Muscle of back (tissue), 11 donors: ENCODE results near the gene OPA1. TPM values are rescaled to one million over a fixed set of nuclear protein-coding genes. Genes with fewer than 3 reads are reported as not detected.
"Not testable (repeated sequence)": the region's sequence is repeated elsewhere in the genome, so short reads cannot be mapped to it uniquely, and the experiment has no call there.

ENCODE experiments used
- DNase-seq, 3 donors: peaks; one replicate each; pipeline versions ENCODE4 v3.0.0 to v3.0.0-alpha.2; 2013
- polyA plus RNA-seq, 10 donors: library from polyadenylated mRNA; unstranded; fragments of 120-200 nt; gene quantifications; one replicate each; pipeline ENCODE4 v1.2.1, GENCODE V29; 2013; ENCODE audit not compliant: insufficient read length in 10 of 10

The OPA1 gene
- polyA plus RNA-seq, 10 donors, result 38.8 to 56.5 (median 46.4) TPM

DNA sequence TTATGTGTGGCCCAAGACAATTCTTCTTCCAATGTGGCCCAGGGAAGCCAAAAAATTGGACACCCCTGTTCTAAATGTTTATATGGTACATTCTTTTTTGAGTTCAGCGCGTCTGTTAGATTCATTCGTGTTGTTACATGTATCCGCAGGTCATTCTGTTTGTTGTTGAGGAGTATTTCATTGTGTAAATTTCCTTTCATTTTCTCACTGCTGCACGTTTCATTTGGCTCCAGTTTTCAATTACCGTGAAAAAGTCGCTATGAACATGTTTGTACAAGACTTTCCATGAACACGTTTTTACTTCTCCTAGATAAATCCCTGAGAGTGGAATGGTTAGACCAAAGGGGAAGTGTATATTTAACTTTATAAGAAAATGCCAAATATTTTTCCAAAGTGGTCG, 7.5 kb upstream of the OPA1 start:
- no peak for DNase-seq

DNA sequence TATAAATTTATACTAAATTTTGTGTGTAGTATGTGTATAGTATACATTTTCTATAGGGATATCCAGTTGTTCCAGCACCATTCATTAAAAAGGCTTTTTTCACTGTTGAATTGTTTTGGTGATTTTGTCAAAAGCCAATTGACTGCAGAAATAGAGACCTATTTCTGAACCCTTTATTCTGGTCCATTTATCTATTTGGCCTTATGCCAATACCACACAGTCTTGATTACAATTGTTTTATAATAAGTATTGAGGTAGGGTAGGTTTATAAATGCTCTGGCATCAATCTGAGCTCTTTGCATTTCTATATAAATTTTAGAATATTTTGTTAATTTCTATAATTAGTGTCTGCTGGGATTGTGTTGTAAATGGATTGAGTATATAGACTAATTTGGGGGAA, 6.5 kb upstream of the OPA1 start:
- no peak for DNase-seq

DNA sequence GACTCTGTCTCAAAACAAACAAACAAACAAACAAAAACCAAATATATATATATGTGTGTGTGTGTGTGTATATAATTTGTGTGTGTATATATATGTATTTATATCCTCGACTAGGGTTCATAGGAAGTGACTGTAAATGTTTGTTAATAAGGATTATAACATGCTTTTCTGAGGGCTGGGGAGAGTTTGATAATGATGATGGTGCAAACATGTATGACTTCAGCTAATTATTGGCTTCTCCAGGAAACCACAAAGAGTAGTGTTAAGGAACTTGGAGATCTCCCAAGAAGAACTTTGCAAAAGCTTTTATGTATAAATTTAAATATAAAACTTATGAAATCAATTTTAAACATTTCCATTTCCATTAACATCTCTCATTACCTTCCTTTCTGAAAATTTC, 3.9 kb upstream of the OPA1 start:
- DNase-seq, result no peak

DNA sequence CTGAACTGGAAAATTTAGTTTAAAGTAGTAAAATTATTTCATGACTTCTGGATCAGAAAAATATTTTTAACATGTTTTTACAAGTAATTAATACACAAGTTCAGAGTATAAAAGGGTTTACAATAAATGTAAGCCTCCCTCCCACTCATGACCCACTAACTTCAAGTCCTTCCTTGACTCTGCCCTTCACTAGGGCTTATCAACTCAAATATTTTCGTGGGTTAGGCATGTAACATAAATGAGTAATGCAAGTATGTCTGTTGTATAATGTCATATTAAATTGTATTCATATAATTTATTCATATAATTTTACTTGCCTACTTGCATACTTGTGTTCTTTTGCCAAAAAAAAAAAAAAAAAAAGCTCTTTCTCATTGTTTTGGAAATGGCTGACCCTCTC, 3.4 kb upstream of the OPA1 start:
- DNase-seq, result no peak

DNA sequence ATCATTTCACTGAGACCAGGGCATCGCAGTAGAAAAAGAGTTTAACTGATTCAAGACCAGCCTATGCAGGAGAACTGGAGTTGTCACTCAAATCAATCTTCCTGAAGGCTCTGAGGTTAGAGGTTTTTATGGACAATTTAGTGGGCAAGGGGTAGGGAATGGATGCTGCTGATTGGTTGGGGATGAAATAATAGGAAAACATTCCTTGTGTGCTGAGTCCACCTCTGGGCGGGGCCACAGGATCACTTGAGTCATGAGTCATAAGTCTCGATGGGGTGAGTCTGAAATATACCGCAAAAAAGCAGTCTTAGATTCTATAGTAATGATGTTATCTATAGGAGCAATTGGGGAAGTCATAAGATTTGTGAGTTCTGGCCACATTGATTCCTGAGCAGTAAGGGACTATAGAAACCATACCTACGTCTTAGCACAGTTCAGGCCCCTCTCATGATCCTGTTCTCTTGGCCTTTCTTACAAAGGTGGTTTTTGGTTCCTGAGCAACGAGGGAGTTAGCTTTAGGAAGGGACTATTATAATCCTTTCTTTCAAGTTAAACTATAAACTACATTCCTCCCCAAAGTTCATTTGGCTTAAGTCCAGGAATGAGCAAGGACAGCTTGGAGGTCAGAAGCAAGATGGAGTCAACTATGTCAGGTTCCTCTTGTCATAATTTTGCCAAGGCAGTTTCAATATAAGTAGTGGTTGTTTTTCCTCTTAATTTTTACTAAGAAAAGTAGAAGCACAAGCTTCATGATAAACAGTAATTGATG, 2.7 kb upstream of the OPA1 start:
- DNase-seq, result peak in 1 of 3 donors; percentile 38

DNA sequence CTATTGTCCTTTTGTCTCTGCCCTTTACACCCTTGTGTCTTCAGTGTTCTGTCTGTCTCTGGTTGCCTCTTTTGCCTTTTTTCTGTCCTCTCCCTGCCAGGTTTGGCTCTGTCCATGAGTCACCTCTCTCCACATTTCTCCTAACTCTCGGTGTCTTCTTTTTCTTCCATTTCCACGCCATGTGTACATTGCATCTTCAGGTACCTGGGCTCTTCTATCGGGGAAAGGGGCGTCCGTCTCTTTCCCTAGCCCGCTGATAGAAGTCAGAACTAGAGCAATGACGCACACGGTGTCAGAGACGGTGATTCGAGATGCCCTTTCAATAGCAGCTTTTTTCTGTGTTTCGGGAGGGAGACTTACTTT, 641 bp downstream of the OPA1 start:
- no peak for DNase-seq

DNA sequence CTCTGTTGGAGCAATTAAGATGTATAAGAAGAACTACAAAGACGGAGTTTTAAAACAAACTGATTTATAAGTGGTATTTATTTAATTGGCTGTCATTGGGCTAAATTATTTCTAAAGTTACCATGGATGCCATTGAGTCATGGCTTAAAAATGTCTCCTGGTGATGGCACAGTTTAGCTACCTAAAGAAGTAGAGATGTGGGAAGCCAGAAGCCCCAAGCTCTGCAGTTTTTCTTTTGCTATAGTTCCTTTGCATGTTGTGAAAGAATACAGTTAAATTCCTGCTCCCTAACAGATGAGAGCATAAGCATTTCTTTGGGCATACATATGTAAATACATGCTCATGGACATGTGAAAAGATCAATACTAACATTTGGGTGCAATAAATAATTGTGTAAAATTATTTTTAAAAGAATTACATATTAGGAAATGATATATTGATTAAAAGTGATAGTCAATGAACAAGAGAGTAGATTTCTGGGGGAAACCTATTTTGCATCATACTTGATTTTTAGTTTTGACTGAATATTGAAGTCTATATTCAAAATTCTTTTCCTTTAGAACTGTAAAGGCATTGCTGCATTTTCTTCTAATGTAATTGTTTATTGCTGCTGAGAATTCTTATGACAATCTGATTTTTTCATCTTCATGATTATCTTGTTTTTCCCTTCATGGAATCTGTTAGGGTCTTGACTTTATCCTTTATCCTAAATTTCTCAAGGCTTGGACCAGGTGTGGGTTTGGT, 2.1 kb downstream of the OPA1 start:
- DNase-seq, result no peak

DNA sequence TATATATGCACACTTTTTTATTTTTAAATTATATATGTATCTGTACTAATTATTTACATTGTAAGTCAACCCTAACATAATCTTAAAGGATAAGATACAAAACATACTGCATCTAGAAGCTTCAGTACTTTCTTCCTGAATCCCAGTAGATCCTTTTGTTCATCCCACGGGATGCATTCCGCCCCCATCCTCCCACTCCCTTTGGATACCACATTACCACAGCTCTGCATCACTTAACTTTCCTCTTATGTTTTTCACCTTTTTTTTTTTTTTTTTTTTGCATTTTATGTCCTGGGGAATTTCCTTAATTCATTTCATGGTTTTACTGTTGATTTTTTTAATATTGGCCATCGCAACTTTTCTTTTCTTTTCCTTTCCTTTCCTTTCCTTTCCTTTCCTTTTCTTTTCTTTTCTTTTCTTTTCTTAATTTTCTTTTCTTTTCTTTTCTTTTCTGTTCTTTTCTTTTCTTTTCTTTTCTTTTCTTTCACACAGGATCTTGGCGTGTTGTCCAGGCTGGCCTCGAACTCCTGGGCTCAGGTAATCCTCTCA, 3.0 kb downstream of the OPA1 start:
- DNase-seq, result no peak

DNA sequence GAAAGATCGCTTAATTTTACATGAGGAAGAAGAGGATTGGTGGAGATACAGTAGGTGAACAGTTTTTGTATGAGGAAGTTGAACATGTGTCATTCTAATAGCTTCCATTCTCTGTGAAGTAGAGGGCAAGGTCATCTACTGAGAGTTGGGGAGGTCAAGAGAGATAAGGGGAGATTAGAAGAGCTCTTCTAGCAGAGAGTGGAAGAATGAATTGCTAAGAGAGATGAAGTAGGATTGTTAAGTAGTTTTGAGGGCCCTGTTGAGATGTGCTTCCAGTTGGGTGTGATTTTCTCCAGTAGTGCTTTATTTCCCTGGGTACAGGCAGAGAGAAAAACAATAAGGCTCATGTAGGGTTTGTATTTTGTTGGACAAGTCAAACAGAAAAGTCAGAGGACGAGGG, 5.2 kb downstream of the OPA1 start:
- no peak for DNase-seq

DNA sequence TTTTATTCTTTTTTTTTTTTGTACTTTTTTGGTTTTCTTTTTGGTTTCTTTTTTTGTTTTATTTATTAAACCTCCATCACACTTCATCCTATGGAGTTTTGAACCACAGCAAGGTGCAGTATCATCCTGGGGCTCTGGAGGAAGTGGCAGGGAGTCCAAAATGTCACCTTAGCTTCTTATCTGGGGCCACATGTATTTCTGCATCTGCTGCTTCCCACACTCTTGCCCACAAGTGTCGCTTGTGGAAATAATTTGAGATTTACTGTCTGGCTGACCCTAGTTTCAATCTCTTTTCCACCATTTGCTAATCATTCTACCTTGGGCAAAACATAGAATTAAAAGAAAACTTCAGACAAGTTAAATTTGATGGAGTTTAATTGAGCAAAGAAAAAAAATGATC, 6.4 kb downstream of the OPA1 start:
- DNase-seq, result no peak

DNA sequence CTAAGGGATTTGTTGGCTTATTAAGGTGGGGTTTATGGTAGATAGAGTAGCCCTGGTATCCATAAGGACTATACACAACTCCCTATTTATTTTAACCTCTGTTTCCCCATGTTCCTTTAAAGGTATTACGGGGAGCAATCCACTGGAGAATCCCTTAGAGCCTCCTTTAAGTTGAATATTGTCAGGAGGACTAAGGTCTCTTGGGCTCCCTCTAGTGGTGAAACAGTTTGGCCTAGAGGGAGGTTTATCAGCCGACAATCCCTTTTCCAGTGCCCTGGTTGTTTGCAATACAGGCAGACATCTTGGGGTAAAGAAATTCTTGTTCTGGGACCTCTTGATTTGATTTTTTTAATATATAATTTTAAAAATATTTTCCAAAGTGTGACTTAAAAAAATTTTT, 12.9 kb downstream of the OPA1 start:
- DNase-seq, result peak in 2 of 3 donors; percentile 14 to 19

DNA sequence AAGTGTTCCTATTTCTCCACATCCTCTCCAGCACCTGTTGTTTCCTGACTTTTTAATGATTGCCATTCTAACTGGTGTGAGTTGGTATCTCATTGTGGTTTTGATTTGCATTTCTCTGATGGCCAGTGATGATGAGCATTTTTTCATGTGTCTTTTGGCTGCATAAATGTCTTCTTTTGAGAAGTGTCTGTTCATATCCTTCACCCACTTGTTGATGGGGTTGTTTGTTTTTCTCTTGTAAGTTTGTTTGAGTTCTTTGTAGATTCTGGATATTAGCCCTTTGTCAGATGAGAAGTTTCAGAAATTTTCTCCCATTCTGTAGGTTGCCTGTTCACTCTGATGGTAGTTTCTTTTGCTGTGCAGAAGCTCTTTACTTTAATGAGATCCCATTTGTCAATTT, 13.9 kb downstream of the OPA1 start:
- DNase-seq, result not testable (repeated sequence)

DNA sequence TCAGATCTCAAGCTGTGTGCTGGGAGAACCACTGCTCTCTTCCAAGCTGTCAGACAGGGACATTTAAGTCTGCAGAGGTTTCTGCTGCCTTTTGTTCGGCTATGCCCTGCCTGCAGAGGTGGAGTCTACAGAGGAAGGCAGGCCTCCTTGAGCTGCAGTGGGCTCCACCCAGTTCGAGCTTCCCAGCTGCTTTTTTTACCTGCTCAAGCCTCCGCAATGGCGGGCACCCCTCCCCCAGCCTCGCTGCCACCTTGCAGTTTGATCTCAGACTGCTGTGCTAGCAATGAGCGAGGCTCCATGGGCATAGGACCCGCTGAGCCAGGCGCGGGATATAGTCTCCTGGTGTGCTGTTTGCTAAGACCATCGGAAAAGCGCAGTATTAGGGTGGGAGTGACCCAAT, 17.5 kb downstream of the OPA1 start:
- DNase-seq, result not testable (repeated sequence)

DNA sequence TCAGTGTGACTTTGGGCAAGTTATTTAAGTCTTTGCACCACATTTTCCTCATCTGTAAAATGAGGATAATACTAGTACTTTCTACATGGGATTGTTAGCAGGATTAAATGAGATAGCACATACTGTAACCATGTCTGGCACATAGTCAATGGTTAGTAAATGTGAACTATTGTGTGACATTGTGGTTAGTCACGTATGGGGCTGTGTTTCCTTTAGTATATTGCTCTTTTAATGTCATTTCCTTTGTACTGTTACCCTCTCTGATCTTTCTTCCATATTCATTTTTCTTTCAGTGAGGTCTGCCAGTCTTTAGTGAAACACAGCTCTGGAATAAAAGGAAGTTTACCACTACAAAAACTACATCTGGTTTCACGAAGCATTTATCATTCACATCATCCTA, 21.4 kb downstream of the OPA1 start:
- DNase-seq, result no peak

DNA sequence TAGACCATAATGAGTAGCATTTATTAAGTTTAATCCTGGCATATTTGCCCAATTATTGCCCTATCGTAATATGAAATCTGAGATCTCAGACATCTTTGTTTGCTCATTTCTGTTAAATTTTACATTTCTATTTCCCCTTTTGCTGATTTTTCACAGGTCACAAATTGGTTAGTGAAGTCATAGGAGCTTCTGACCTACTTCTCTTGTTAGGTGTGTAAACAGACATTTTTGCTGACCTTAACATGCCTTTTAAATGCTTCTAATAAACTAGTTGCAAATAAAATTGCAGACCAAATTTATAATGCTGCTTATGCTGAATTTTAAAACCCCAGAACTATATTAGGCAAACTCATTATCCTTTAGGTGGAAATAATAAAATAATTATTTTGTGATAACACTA, 24.6 kb downstream of the OPA1 start:
- DNase-seq, result no peak

DNA sequence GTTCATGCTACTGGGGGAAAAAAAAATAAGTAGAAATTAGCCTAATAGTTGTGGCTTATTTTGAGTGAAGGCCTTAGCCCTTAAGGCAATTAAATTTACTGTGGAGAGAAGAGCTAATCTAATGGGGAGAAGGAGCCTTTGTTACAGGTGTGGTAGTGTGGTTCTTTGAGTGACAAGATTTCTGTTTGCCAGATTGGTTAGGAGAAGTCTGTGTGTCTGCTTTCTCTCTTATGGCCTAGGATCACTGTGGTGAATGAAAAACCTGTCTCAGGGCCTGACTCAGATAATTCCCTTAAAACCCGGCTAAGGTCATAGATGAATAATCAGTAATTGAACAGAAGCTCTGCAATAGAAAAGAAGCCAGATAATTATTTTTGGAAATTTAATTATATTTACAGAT, 27.0 kb downstream of the OPA1 start:
- no peak for DNase-seq

DNA sequence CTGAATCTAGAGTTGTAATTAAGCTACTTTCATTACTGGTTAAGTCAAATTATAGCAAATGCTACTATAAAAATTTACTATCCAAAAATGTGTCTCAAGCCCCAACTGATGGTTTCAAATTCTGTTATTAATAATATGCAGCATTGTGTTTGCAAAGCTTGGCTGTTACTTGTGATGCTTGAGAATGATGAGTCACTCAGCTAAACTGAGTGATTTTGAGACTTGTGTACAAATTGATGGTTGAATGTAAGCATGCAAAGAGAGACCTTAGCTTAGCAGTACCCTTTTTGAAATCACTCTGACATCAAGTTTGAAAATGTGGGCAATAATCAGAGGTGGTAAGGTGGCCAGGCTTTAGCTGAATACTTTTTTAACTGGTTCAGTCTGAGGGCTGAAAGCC, 27.6 kb downstream of the OPA1 start:
- no peak for DNase-seq

DNA sequence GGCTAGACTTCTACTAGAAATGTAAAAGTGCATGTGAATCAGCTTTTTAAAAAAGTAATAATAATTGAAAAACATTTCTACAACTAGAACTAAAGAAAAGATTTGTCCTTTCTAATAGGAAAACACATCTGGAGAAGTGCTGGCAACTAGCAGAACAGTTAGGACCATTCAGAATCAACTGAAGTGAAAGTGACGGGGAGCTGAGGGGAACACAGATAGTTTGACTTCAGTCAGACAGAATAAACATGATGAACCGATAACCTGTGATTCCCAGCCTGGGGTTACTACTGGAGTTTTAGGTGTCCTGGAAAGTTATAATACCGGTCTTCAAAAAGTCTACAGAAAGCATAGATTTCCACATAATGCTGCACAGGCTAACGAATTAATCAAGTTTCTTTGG, 28.1 kb downstream of the OPA1 start:
- no peak for DNase-seq

DNA sequence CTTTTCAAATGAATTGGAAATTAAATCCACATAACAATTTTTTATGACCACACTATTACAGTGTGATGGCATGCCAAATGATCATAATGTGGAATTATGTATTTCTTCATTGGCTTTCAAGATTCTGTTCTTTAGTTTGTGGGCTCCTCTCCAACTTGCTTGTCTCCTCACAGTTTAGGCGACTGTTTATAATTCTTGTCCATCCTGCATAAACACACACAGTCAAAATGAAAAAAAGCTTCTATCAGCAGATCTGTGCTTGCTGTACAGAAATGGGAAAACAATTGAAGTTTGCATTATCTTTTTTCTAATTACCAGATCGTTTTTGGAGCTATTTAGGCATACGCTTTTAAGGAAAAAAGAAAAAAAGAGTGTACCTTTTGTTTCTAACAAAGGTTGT, 37.0 kb downstream of the OPA1 start:
- no peak for DNase-seq

DNA sequence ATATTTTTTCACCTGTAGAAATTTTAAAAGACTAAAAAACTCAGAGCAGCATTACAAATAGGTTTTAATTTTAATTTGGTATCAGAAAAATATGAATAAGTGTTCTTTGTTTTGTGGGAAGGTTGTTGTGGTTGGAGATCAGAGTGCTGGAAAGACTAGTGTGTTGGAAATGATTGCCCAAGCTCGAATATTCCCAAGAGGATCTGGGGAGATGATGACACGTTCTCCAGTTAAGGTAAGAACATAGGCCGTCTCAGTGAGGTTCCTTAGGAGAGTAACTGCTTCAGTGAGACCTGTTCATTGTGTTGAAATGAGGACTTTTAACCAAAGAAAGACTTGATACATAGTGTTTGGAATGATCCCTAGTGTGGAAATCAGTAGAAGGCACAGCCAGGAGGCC, 44.8 kb downstream of the OPA1 start:
- DNase-seq, result no peak

DNA sequence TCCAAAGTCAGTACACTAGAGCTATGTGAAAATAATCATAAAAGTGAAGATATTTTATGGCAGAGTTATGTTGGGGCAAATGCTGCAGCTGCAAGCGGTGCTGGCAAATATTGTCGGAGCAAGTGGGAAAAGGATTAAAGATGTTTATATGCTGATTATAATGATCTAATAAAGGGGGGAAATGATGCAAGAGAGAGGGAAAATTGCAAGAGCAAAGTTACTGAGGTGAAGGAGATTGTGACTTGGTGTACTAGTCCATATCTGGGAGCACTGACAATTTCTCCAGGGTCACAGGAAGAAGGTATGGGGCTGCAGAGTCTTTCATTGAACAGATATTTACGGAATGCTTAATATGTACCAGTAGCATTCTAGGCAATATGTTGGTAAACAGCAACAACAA, 45.8 kb downstream of the OPA1 start:
- no peak for DNase-seq

DNA sequence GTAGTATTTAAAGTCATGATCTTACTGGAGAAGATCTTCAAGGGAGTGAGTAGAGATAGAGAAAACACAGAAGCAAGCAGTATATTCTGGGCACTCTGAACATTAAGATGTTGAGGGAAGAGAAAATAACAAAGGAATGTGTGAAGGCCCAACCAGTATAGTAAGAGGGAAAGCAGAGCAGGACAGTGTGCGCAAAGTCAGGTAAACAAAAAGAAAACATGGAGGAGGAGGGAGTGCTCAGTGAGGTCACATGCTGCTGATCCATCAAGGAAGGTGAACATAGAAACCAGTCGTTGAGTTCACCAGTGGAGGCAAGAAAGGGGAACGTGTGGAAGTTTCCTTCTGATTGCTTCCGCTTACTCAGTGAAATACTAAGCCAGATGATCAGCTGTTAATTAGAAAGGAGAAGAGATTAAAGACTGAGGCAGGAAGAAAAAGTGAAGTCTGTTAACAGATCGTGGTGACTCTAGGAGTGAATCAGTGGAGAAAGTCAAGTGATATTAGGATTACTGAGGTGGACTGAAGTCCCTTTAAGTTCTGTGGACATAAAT, 47.2 kb downstream of the OPA1 start:
- no peak for DNase-seq
